Central memory CD4-positive, alpha-beta T cell (primary cell): ENCODE data around the gene EFR3B.
"Not testable (repeated sequence)": the region's sequence is repeated elsewhere in the genome, so short reads cannot be mapped to it uniquely, and the experiment has no call there.

Experiments
- DNase-seq: peaks from one replicate; pipeline ENCODE4 v3.0.0; 2022

EFR3B gene

GRCh38 chr2:25158096-25158852 lies 116.4 kb downstream of the EFR3B start:
- DNase-seq, result no peak

- no peak for DNase-seq
These were observed 118.1 kb downstream of the EFR3B start for GRCh38 chr2:25159949-25160348.

- no peak for DNase-seq
These were observed 118.5 kb downstream of the EFR3B start for GRCh38 chr2:25160376-25160775.

- peak; percentile 42 for DNase-seq
These were observed 119.3 kb downstream of the EFR3B start for GRCh38 chr2:25161055-25161781.

GRCh38 chr2:25162061-25162460 lies 120.2 kb downstream of the EFR3B start:
- DNase-seq, result not testable (repeated sequence)

GRCh38 chr2:25164561-25164960 lies 122.7 kb downstream of the EFR3B start:
- DNase-seq, result no peak

- DNase-seq, result peak; percentile 19
These were observed 124.4 kb downstream of the EFR3B start for GRCh38 chr2:25165992-25166875.

GRCh38 chr2:25168256-25169072 lies 126.6 kb downstream of the EFR3B start, which contains the start of gene POMC:
Gene POMC, minus strand, starts transcription at chr2:25168580. Its CDS starts 3,808 bp downstream, at chr2:25164772.
- peak; percentile 8 for DNase-seq

- DNase-seq, result no peak
These were observed 127.2 kb downstream of the EFR3B start for GRCh38 chr2:25169073-25169470.

- no peak for DNase-seq
These were observed 129.0 kb downstream of the EFR3B start for GRCh38 chr2:25170888-25171287.

GRCh38 chr2:25173719-25174118 lies 131.8 kb downstream of the EFR3B start:
- DNase-seq, result no peak

- DNase-seq, result no peak
These were observed 132.5 kb downstream of the EFR3B start for GRCh38 chr2:25174192-25174861.

GRCh38 chr2:25176138-25176537 lies 134.3 kb downstream of the EFR3B start:
- no peak for DNase-seq

GRCh38 chr2:25176541-25177181 lies 134.8 kb downstream of the EFR3B start:
- DNase-seq, result no peak

GRCh38 chr2:25177211-25177611 lies 135.3 kb downstream of the EFR3B start:
- DNase-seq, result no peak

- DNase-seq, result no peak
These were observed 137.1 kb downstream of the EFR3B start for GRCh38 chr2:25178976-25179375.

GRCh38 chr2:25184254-25184653 lies 142.4 kb downstream of the EFR3B start:
- DNase-seq, result no peak

- no peak for DNase-seq
These were observed 146.0 kb downstream of the EFR3B start for GRCh38 chr2:25187729-25188350.

- DNase-seq, result no peak
These were observed 146.5 kb downstream of the EFR3B start for GRCh38 chr2:25188405-25188804.

GRCh38 chr2:25190536-25190935 lies 148.7 kb downstream of the EFR3B start:
- DNase-seq, result no peak
